ENCODE measurements around the gene ITPR1. TPM values are rescaled to one million over a fixed set of nuclear protein-coding genes. Genes with fewer than 3 reads are reported as not detected.

The ITPR1 gene
- total RNA-seq, 1 donor from 2014 or later, result 121 TPM

- intact Hi-C loops (cut with DNase I), result no loop called here
- Histone ChIP-seq H3K36me3 (no peaks in the 10 kb centered on the region), H3K27me3 (no peaks in the 10 kb centered on the region), H3K9me3 (no peaks in the 10 kb centered on the region), H3K4me1 (no peaks in the 10 kb centered on the region), H3K4me3 (no peak overlapping the region), H3K27ac (no peak overlapping the region)
- TF ChIP-seq CTCF (IDR thresholded peaks at IDR 0.05), result no peak
- DNase-seq (ENCODE audit: low spot score in 2 of 2), result no peak
These were observed 355.2 kb downstream of the ITPR1 start for GRCh38 chr3:4848176-4848825.

- no peak overlapping the region for H3K4me3 ChIP-seq
- H3K27me3 ChIP-seq, result no peaks in the 10 kb centered on the region
- no peaks in the 10 kb centered on the region for H3K9me3 ChIP-seq
- TF ChIP-seq CTCF (IDR thresholded peaks at IDR 0.05), result no peak
- H3K27ac ChIP-seq, result no peak overlapping the region
- intact Hi-C loops (cut with DNase I), result no loop called here
- no peaks in the 10 kb centered on the region for H3K36me3 ChIP-seq
- no peak for DNase-seq (ENCODE audit: low spot score in 2 of 2)
- H3K4me1 ChIP-seq, result no peaks in the 10 kb centered on the region
These were observed 356.0 kb downstream of the ITPR1 start for GRCh38 chr3:4849136-4849535.

GRCh38 chr3:4849739-4850138 lies 356.6 kb downstream of the ITPR1 start:
- TF ChIP-seq CTCF (IDR thresholded peaks at IDR 0.05), result no peak
- H3K27me3 ChIP-seq, result no peaks in the 10 kb centered on the region
- H3K4me1 ChIP-seq, result no peaks in the 10 kb centered on the region
- H3K27ac ChIP-seq, result no peak overlapping the region
- no peak overlapping the region for H3K4me3 ChIP-seq
- DNase-seq (ENCODE audit: low spot score in 2 of 2), result no peak
- no peaks in the 10 kb centered on the region for H3K9me3 ChIP-seq
- no peaks in the 10 kb centered on the region for H3K36me3 ChIP-seq
- intact Hi-C loops (cut with DNase I), result no loop called here

GRCh38 chr3:4850211-4850927 lies 357.2 kb downstream of the ITPR1 start:
- Histone ChIP-seq H3K4me1 (no peaks in the 10 kb centered on the region), H3K4me3 (no peak overlapping the region), H3K36me3 (no peaks in the 10 kb centered on the region), H3K27ac (no peak overlapping the region), H3K27me3 (no peaks in the 10 kb centered on the region), H3K9me3 (no peaks in the 10 kb centered on the region)
- DNase-seq (ENCODE audit: low spot score in 2 of 2), result no peak
- no peak for TF ChIP-seq CTCF (IDR thresholded peaks at IDR 0.05)
- intact Hi-C loops (cut with DNase I), result no loop called here

GRCh38 chr3:4850928-4851265 lies 357.7 kb downstream of the ITPR1 start:
- Histone ChIP-seq H3K27ac (no peak overlapping the region), H3K4me1 (no peaks in the 10 kb centered on the region), H3K4me3 (no peak overlapping the region), H3K36me3 (no peaks in the 10 kb centered on the region), H3K9me3 (no peaks in the 10 kb centered on the region), H3K27me3 (no peaks in the 10 kb centered on the region)
- TF ChIP-seq CTCF (IDR thresholded peaks at IDR 0.05), result no peak
- intact Hi-C loops (cut with DNase I), result no loop called here
- DNase-seq (ENCODE audit: low spot score in 2 of 2), result no peak
